HCT116 (cell line): ENCODE measurements around the gene DNM1L. TPM values are rescaled to one million over a fixed set of nuclear protein-coding genes. Genes with fewer than 3 reads are reported as not detected.

ENCODE experiments used
- ATAC-seq: fragments of 200-7000 bp; cut with Tn5 transposase; 2 replicates; pipeline ENCODE4 v1.9.1; 2020; ENCODE audit warnings: mild to moderate bottlenecking, moderate library complexity
- BruUV-seq: library from RNA; stranded (reverse); fragments of 400-500 nt; replicated peaks from 2 replicates; lab custom pipeline; 2021; lab: Mats Ljungman, UMichigan
- CTCF ChIA-PET: fragments of 300-600 bp; sonication (Branson Sonifier 250); formaldehyde crosslinking; loops from one replicate; lab custom pipeline; 2021; ENCODE audit warnings: antibody characterized with exemption; lab: Charles Lee
- POLR2A ChIA-PET: fragments of 300-600, 350-600 bp; sonication (Branson Sonifier 250); formaldehyde crosslinking; loops from one replicate; lab custom pipeline; 2021; ENCODE audit warnings: antibody characterized with exemption; lab: Charles Lee
- RAD21 ChIA-PET, 2 experiments: fragments of 300-600 bp; sonication (Branson Sonifier 250); formaldehyde crosslinking; loops; one replicate each; lab custom pipeline; 2023; ENCODE audit warnings: low total read pairs in 2 of 2; ENCODE audit not compliant: uncharacterized antibody in 2 of 2, unreplicated experiment in 2 of 2, low non-redundant PET in 1 of 2; lab: Charles Lee
- DNase-seq: peaks from one replicate; pipeline ENCODE4 v3.0.0-alpha.2; 2010; ENCODE audit warnings: low read depth, low spot score
- H2AFZ ChIP-seq: fragments of 200-600 bp; shearing (Covaris generic), sonication (generic); 2 replicates; pipeline ENCODE4 v1.6.1; 2017; ENCODE audit warnings: low read depth, mixed run types, mixed read lengths, antibody characterized with exemption, low read length; ENCODE audit not compliant: poor library complexity, severe bottlenecking
- H3K27ac ChIP-seq: 2 replicates; pipeline ENCODE4 v1.5.1; 2012; ENCODE audit warnings: low read depth, low read length
- H3K27me3 ChIP-seq: fragments of 200-600 bp; sonication (generic); 2 replicates; pipeline ENCODE4 v1.6.1; 2016; ENCODE audit warnings: mixed run types, low read length, mixed read lengths; ENCODE audit not compliant: insufficient read depth
- H3K36me3 ChIP-seq, 2 experiments: fragments of 200-500 bp in 1 of 2; fragments of 200-600 bp in 1 of 2; sonication (Bioruptor generic) in 1 of 2; sonication (generic) in 1 of 2; 2 replicates each; pipeline versions ENCODE4 v1.5.1 to v1.6.1; 2014 to 2016; ENCODE audit warnings: low read length in 2 of 2, inconsistent platforms in 1 of 2, mixed read lengths in 1 of 2, mixed run types in 1 of 2; ENCODE audit not compliant: insufficient read depth in 2 of 2, control insufficient read depth in 1 of 2
- H3K4me1 ChIP-seq, 2 experiments: fragments of 200-600 bp in 1 of 2; sonication (generic) in 1 of 2; 2 replicates each; pipeline versions ENCODE4 v1.5.1 to v1.6.1; 2012 to 2017; ENCODE audit warnings: low read length in 2 of 2, inconsistent platforms in 1 of 2, mild to moderate bottlenecking in 1 of 2, mixed read lengths in 1 of 2, mixed run types in 1 of 2, moderate library complexity in 1 of 2; ENCODE audit not compliant: insufficient read depth in 2 of 2, control insufficient read depth in 1 of 2
- H3K4me2 ChIP-seq: fragments of 200-600 bp; sonication (generic); 2 replicates; pipeline ENCODE4 v1.6.1; 2017; ENCODE audit warnings: mixed run types, low read length, mixed read lengths
- H3K4me3 ChIP-seq, 2 experiments: fragments of 200-600 bp in 1 of 2; sonication (generic) in 1 of 2; replicated peaks in 1 of 2; 2 replicates each; pipeline ENCODE4 v1.5.1; 2011 to 2016; ENCODE audit warnings: low read length in 2 of 2, control low read depth in 1 of 2, low read depth in 1 of 2, mild to moderate bottlenecking in 1 of 2, mixed read lengths in 1 of 2, mixed run types in 1 of 2
- H3K79me2 ChIP-seq: fragments of 200-600 bp; sonication (generic); 2 replicates; pipeline ENCODE4 v1.6.1; 2017; ENCODE audit warnings: mild to moderate bottlenecking, mixed run types, low read length, moderate library complexity, mixed read lengths; ENCODE audit not compliant: insufficient read depth
- H3K9ac ChIP-seq: fragments of 200-600 bp; sonication (generic); 2 replicates; pipeline ENCODE4 v1.6.1; 2016; ENCODE audit warnings: low read length, mixed read lengths
- H3K9me2 ChIP-seq: fragments of 200-600 bp; sonication (generic), shearing (Covaris generic); 2 replicates; pipeline ENCODE4 v1.6.1; 2017; ENCODE audit warnings: mixed run types, mild to moderate bottlenecking, moderate library complexity; ENCODE audit not compliant: insufficient read depth
- H3K9me3 ChIP-seq, 2 experiments: fragments of 200-500 bp in 1 of 2; fragments of 200-600 bp in 1 of 2; sonication (Bioruptor generic) in 1 of 2; sonication (generic) in 1 of 2; 2 replicates each; pipeline ENCODE4 v1.6.1; 2014 to 2017; ENCODE audit warnings: low read length in 2 of 2, mixed read lengths in 2 of 2, inconsistent platforms in 1 of 2, low read depth in 1 of 2, mild to moderate bottlenecking in 1 of 2, mixed run types in 1 of 2, moderate library complexity in 1 of 2; ENCODE audit not compliant: control insufficient read depth in 1 of 2, insufficient read depth in 1 of 2
- H4K20me1 ChIP-seq: fragments of 200-600 bp; sonication (generic), shearing (Covaris generic); 2 replicates; pipeline ENCODE4 v1.6.1; 2017; ENCODE audit warnings: mixed run types, mild to moderate bottlenecking, moderate library complexity; ENCODE audit not compliant: insufficient read depth
- ATF3 ChIP-seq: IDR thresholded peaks from 2 replicates; pipeline ENCODE4 v1.6.1; 2012
- CTCF ChIP-seq, 3 experiments: fragments of 200-600 bp in 1 of 3; sonication (generic) in 1 of 3; IDR thresholded peaks in 2 of 3; conservative IDR thresholded peaks in 1 of 3; 2 replicates each; pipeline ENCODE4 v1.5.1; 2012 to 2017; ENCODE audit warnings: low read depth in 2 of 3, low read length in 2 of 3, antibody characterized with exemption in 1 of 3, borderline replicate concordance in 1 of 3, control low read depth in 1 of 3, mild to moderate bottlenecking in 1 of 3, mixed read lengths in 1 of 3, mixed run types in 1 of 3, moderate library complexity in 1 of 3; ENCODE audit not compliant: insufficient read depth in 1 of 3
- EGR1 ChIP-seq: IDR thresholded peaks from 2 replicates; pipeline ENCODE4 v1.6.1; 2012; ENCODE audit warnings: low read depth
- EZH2 ChIP-seq: fragments of 200-600 bp; sonication (generic); IDR thresholded peaks from 2 replicates; pipeline ENCODE4 v1.6.1; 2017; ENCODE audit warnings: antibody characterized with exemption, mixed run types
- JUND ChIP-seq: IDR thresholded peaks from 2 replicates; pipeline ENCODE4 v1.6.1; 2012
- POLR2A ChIP-seq: IDR thresholded peaks from 2 replicates; pipeline ENCODE4 v1.7.0; 2011; ENCODE audit warnings: borderline replicate concordance; ENCODE audit not compliant: insufficient read depth, insufficient read length; ENCODE audit errors: extremely low read depth
- REST ChIP-seq: IDR thresholded peaks from 2 replicates; pipeline ENCODE4 v1.6.1; 2012; ENCODE audit warnings: low read depth
- SP1 ChIP-seq: IDR thresholded peaks from 2 replicates; pipeline ENCODE4 v1.6.1; 2012; ENCODE audit warnings: low read depth
- SRF ChIP-seq: IDR thresholded peaks from 2 replicates; pipeline ENCODE4 v1.6.1; 2012; ENCODE audit warnings: low read depth
- intact Hi-C: fragments of 100-400 bp; cut with micrococcal nuclease; formaldehyde crosslinking; loops from 2 replicates; pipeline ENCODE4 v1.10.0; 2022
- total RNA-seq: library from RNA; stranded (reverse); gene quantifications from one replicate; pipeline ENCODE4 v1.2.1, GENCODE V29; 2021; ENCODE audit not compliant: unreplicated experiment

Gene DNM1L
- total RNA-seq, 1 experiment from 2014 or later = 69.7 TPM

- Histone ChIP-seq H3K4me3 (no peak overlapping the region), H3K4me2 (no peak overlapping the region), H3K27me3 (no peaks in the 10 kb centered on the region), H3K9ac (no peak overlapping the region)
- no peak for ATAC-seq
- TF ChIP-seq POLR2A = no peak
- no peak for TF ChIP-seq EGR1
- no peak for TF ChIP-seq CTCF (IDR thresholded peaks at IDR 0.05 in 2 of 3, conservative IDR thresholded peaks at IDR 0.05 in 1 of 3; ENCODE audit: borderline replicate concordance in 1 of 3, insufficient read depth in 1 of 3, low read depth in 2 of 3, low read length in 2 of 3)
- TF ChIP-seq ATF3 = no peak
- TF ChIP-seq SRF = no peak
- TF ChIP-seq REST = no peak
- no peak for TF ChIP-seq SP1
- TF ChIP-seq EZH2 = no peak
- TF ChIP-seq JUND = no peak
- TF ChIP-seq, all 23 proteins: peak for 0
- no peaks in the 10 kb centered on the region for H3K9me3 ChIP-seq
- ChIA-PET POLR2A (no interaction called here), RAD21 (no interaction called here), CTCF (no interaction called here)
- H3K27ac ChIP-seq = no peak overlapping the region
- no TSS peak for BruUV-seq
- H3K36me3 ChIP-seq = peaks cover 12 to 18% of the 10 kb centered on the region in 2 experiments; a peak in 3 of 4 replicates
- H4K20me1 ChIP-seq = no peaks in the 10 kb centered on the region
- no peaks in the 10 kb centered on the region for H3K4me1 ChIP-seq
- H3K9me2 ChIP-seq = no peaks in the 10 kb centered on the region
- no peak for DNase-seq
- intact Hi-C loops = no loop called here
- H3K79me2 ChIP-seq = no peaks in the 10 kb centered on the region
- H2AFZ ChIP-seq = no peak overlapping the region
These were observed 48.1 kb downstream of the DNM1L start for GRCh38 chr12:32727237-32727636.
